Suprapubic skin (tissue), 4 donors: ENCODE results near the gene KNCN. TPM values are rescaled to one million over a fixed set of nuclear protein-coding genes. Genes with fewer than 3 reads are reported as not detected.
A peak's percentile ranks its signal among the peaks of the same experiment; 100 is the strongest.

Source experiments
- DNase-seq, 2 donors: peaks; one replicate each; pipeline ENCODE4 v3.0.0-alpha.2; 2019; ENCODE audit warnings: low spot score in 2 of 2
- H3K27ac ChIP-seq: fragments of 200-600 bp; sonication (generic); one replicate; pipeline ENCODE4 v1.5.1; 2019
- H3K27me3 ChIP-seq: fragments of 200-600 bp; sonication (generic); one replicate; pipeline ENCODE4 v1.5.1; 2019
- H3K36me3 ChIP-seq: fragments of 200-600 bp; sonication (generic); one replicate; pipeline ENCODE4 v1.5.1; 2019
- H3K4me1 ChIP-seq: fragments of 200-600 bp; sonication (generic); one replicate; pipeline ENCODE4 v1.5.1; 2019
- H3K4me3 ChIP-seq: fragments of 200-600 bp; sonication (generic); one replicate; pipeline ENCODE4 v1.5.1; 2019; ENCODE audit warnings: mild to moderate bottlenecking
- H3K9me3 ChIP-seq: fragments of 200-600 bp; sonication (generic); one replicate; pipeline ENCODE4 v1.5.1; 2019
- EP300 ChIP-seq: sonication (generic); formaldehyde crosslinking; IDR thresholded peaks from one replicate; pipeline ENCODE4 v1.6.1; 2017; ENCODE audit warnings: antibody characterized with exemption
- POLR2A ChIP-seq, 2 donors: fragments of 450-650 bp; IDR thresholded peaks; one replicate each; pipeline ENCODE4 v1.6.1; 2017; ENCODE audit warnings: antibody characterized with exemption in 2 of 2, mild to moderate bottlenecking in 2 of 2, moderate library complexity in 2 of 2
- POLR2AphosphoS5 ChIP-seq, 3 donors: sonication (generic); formaldehyde crosslinking; IDR thresholded peaks; one replicate each; pipeline ENCODE4 v1.6.1; 2017; ENCODE audit warnings: antibody characterized with exemption in 3 of 3
- WGBS: methylation state at CpG from one replicate; pipeline ENCODE4 v1.1.5; 2018; 5-methylcytosine and 5-hydroxymethylcytosine counted together
- total RNA-seq, 4 donors: library from RNA; depleted of rRNA; stranded (reverse); fragments of >200 nt; gene quantifications; one replicate each; pipeline ENCODE4 v1.1.0, GENCODE V29; 2016
- TF ChIP-seq, protein P1 (sequence below), 2 donors: fragments of 200-600 bp in 1 of 2; fragments of 450-650 bp in 1 of 2; sonication (generic) in 1 of 2; IDR thresholded peaks; one replicate each; pipeline ENCODE4 v1.5.1; 2016 to 2019; ENCODE audit warnings: antibody characterized with exemption in 2 of 2, mild to moderate bottlenecking in 1 of 2, moderate library complexity in 1 of 2

KNCN gene
- total RNA-seq, 4 donors from 2014 or later, result not detected

GRCh38 chr1:46553506-46553905 lies 2.1 kb upstream of the KNCN start:
- DNase-seq, result no peak
- Histone ChIP-seq H3K9me3 (no peaks in the 10 kb centered on the region), H3K27ac (no peak overlapping the region), H3K4me3 (no peak overlapping the region), H3K36me3 (peaks cover 7% of the 10 kb centered on the region), H3K27me3 (peaks cover 9% of the 10 kb centered on the region), H3K4me1 (peaks cover 24% of the 10 kb centered on the region)
- WGBS, result 97% methylated on average over 3 of the region's 3 CpGs
- no peak for TF ChIP-seq POLR2AphosphoS5 (IDR thresholded peaks at IDR 0.05)
- no peak for TF ChIP-seq EP300
- TF ChIP-seq POLR2A (IDR thresholded peaks at IDR 0.05), result no peak
- TF ChIP-seq, protein P1, sequence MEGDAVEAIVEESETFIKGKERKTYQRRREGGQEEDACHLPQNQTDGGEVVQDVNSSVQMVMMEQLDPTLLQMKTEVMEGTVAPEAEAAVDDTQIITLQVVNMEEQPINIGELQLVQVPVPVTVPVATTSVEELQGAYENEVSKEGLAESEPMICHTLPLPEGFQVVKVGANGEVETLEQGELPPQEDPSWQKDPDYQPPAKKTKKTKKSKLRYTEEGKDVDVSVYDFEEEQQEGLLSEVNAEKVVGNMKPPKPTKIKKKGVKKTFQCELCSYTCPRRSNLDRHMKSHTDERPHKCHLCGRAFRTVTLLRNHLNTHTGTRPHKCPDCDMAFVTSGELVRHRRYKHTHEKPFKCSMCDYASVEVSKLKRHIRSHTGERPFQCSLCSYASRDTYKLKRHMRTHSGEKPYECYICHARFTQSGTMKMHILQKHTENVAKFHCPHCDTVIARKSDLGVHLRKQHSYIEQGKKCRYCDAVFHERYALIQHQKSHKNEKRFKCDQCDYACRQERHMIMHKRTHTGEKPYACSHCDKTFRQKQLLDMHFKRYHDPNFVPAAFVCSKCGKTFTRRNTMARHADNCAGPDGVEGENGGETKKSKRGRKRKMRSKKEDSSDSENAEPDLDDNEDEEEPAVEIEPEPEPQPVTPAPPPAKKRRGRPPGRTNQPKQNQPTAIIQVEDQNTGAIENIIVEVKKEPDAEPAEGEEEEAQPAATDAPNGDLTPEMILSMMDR (IDR thresholded peaks at IDR 0.05), result no peak

DNA sequence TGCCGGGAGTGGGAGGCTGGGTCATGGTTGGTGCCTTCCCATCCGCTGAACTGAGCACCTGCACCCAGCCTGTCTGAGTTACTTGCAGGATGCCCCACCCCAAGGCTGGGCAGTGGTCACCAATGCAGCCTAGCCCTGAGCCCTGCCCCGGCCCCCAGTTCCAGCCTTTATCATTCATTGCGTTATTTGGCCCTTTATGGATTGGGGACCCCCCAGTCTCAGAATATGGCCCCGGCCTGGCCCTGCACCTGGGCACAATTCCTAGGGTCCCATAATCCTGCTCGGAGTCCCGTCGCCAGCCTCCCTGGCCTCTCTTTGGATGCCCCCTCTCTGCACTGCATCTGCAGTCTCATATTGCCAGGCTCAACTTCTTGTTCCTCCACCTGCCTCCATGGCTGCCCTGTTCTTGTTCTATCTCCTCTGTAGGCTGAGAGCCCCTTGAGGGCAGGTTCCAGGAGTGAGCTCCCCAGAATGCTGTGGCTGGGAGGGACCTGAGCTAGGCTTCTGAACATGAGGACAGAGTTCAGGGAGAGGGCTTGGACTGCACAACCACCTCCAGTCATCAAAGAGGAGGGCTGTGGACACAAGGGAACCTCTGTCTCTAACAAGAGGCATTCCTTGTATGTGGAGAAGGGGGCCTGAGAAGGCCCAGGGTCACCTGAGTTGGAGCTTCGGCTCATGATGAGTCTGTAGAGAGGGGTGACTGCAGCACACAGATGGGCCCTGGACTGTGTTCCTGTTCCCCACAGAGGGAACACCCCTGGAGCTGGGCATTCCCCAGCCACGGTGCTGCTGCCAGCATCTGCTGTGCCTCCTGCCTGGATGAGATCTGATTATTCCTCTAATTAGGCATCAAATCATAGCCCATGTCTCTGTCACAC lies 1.1 kb upstream of the KNCN start:
- H3K9me3 ChIP-seq, result no peaks in the 10 kb centered on the region
- WGBS, result 85% methylated on average over 10 of the region's 10 CpGs
- DNase-seq, result peak in 1 of 2 donors; percentile 44
- peaks cover 19% of the 10 kb centered on the region for H3K4me1 ChIP-seq
- no peak overlapping the region for H3K27ac ChIP-seq
- peaks cover 9% of the 10 kb centered on the region for H3K27me3 ChIP-seq
- no peaks in the 10 kb centered on the region for H3K36me3 ChIP-seq
- no peak overlapping the region for H3K4me3 ChIP-seq
- TF ChIP-seq POLR2A (IDR thresholded peaks at IDR 0.05), result no peak
- TF ChIP-seq EP300, result no peak
- no peak for TF ChIP-seq POLR2AphosphoS5 (IDR thresholded peaks at IDR 0.05)
- TF ChIP-seq, protein P1 (IDR thresholded peaks at IDR 0.05), result no peak

DNA sequence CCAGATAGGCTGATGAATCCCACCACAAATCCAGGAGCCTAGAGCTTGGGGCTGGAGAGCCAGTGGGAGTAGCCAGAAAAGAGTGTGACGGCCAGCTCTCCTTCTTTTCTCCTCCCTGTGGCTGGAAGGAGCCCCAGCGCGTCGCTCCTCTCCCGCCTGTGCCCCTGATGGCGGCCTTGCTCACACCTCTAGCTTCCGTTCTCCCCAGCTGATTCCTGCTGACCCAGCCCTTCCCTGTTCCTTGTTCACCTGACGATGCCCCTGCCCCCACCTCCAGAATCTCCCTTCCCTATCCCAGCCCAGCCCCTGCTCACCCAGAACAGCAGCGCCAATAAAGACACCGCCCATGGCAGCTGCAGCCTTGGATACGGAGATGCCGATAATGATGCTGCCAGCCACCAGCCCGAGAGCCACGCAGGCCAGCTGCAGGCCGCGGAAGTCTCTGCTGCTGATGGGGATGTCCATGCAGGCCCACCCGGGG lies 656 bp downstream of the KNCN start:
- Histone ChIP-seq H3K4me3 (no peak overlapping the region), H3K36me3 (no peaks in the 10 kb centered on the region), H3K27ac (no peak overlapping the region), H3K9me3 (no peaks in the 10 kb centered on the region), H3K27me3 (peaks cover 21% of the 10 kb centered on the region), H3K4me1 (peaks cover 11% of the 10 kb centered on the region)
- DNase-seq, result no peak
- TF ChIP-seq POLR2A (IDR thresholded peaks at IDR 0.05) (no peak), POLR2AphosphoS5 (IDR thresholded peaks at IDR 0.05) (no peak), EP300 (no peak)
- TF ChIP-seq, protein P1 (IDR thresholded peaks at IDR 0.05), result no peak
- 49% methylated on average over 17 of the region's 17 CpGs for WGBS

DNA sequence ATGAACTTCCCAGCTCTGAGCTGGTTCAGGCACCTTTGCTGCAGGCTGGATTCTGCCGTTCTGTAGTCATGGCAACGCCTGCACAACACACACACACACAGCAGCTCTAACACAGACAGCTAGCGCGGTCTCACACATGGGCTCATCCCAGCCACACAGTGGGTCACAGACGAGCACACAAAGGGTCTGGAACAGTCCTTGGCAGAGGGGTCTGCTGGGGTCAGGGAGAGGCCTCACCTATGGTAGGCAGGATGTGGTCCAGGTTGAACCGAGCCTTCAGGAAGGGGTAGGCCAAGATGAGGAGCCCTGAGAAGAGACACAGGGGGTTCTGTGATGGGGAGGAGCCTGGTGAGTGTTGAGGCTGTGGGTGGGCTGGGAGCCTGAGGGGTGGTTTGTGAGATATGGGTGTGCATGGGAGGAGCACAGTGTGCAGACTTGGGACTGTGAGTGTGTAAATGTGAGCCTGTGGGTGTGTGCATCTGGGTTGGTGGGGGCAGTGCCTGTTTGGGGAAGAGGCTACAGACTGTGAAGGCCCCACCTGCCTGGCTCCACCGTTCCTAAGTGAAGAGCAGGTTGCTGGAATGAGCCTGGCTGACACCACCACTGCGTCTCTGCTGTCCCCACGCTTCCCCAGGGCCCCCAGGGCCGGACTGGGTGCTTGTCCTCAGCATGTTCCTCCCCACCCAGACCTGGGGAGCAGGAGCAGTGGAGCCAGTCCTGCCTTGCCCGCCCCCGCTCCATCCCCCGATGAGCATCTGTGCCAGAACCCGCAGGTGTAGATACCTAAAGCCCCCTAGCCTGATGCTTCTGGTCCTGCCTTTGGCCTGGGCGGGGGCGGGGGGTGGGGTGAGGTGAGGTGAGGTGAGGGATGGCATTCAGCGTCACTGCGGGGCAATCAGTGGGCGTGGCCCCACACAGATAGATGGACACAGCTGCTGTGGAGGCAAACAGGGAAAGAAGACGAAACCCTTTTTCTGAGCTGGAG lies 1.5 kb downstream of the KNCN start:
- no peak overlapping the region for H3K4me3 ChIP-seq
- TF ChIP-seq POLR2AphosphoS5 (IDR thresholded peaks at IDR 0.05), result no peak
- TF ChIP-seq, protein P1 (IDR thresholded peaks at IDR 0.05), result no peak
- no peak for TF ChIP-seq POLR2A (IDR thresholded peaks at IDR 0.05)
- TF ChIP-seq EP300, result no peak
- peaks cover 28% of the 10 kb centered on the region for H3K27me3 ChIP-seq
- no peaks in the 10 kb centered on the region for H3K9me3 ChIP-seq
- H3K27ac ChIP-seq, result no peak overlapping the region
- DNase-seq, result no peak
- H3K36me3 ChIP-seq, result no peaks in the 10 kb centered on the region
- WGBS, result 27% methylated on average over 13 of the region's 20 CpGs
- peaks cover 11% of the 10 kb centered on the region for H3K4me1 ChIP-seq
